CD4-positive, alpha-beta T cell treated with Interleukin-2 at 100 ng/mL for 4 hours (primary cell): Measurements from ENCODE around the gene EIF4G3.
"Not testable (repeated sequence)": the region's sequence is repeated elsewhere in the genome, so short reads cannot be mapped to it uniquely, and the experiment has no call there.

ENCODE experiments used
- DNase-seq: peaks from one replicate; pipeline ENCODE4 v3.0.0-alpha.2; 2020; ENCODE audit warnings: low spot score

Gene EIF4G3

DNA sequence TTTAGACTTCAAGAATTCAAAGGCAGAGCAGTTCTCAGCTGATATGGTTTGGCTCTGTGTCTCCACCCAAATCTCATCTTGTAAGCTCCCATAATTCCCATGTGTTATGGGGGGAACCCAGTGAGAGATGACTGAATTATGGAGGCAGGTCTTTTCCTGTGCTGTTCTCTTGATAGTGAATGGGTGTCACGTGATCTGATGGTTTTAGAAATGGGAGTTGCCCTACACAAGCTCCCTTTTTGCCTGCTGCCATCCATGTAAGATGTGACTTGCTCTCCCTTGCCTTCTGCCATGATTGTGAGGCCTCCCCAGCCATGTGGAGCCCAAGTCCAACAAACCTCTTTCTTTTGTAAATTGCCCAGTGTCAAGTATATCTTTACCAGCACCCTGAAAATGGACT, 146.5 kb downstream of the EIF4G3 start:
- DNase-seq, result no peak

DNA sequence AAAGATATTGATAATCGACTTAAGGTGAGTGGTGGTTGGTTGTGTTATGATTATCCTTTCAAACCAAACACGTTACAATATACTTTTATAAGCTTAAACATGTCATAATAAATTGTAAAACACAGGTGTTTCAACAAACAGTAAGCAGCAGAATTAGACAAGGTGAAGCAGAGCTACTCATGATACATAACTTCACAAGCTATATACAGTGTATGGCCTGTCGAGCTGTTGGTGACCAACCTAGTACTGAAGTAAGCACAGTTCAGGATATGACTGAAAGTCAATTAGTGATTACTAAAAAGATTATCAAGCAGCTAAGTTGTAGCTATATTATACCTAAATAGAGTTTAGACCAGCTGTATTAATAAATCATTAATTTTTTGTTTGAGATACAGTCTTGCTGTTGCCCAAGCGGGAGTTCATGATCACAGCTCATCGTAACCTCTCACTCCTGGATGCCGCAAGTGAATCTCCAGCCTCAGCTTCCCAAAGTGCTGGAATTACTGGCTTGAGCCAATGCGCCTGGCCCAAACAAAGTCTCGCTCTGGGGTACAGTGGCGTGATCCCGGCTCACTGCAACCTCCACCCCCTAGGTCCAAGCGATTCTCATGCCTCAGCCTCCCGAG, 148.1 kb downstream of the EIF4G3 start:
- no peak for DNase-seq

DNA sequence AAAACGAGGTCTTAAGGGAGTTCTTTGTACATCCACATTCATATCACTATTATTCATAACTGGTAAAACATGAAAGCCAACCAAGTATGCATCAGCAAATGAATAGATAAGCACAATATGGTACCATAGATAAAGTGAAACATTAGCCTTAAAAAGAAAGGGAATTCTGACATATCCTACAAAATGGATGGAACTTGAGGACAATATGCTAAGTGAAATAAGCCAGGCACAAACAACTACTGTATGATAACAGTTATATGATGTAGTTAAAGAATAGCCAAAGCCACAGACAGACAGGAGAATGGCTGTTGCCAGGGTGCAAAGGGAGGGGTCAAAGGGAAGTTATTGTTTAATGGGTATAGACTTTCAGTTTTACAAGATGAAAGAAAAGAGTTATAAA, 148.9 kb downstream of the EIF4G3 start:
- no peak for DNase-seq

DNA sequence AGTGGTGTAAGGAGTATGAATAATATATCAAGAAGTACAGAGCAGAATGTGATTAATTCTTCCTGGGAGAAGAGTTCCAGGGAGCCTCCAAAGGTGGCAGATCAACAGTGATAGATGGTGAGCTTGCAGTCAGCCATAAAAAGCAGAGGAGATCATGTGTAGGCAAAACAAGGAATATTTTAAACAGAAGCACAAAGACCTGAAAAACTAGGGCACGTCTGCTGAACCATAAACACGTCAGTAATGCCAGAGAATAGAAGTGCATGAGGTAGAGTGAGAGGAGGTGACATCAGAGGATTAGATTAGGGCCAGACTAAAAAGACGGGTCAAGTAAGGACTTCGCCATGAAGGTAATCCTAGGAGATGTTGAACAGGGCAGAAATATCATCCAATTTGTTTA, 151.8 kb downstream of the EIF4G3 start:
- no peak for DNase-seq

DNA sequence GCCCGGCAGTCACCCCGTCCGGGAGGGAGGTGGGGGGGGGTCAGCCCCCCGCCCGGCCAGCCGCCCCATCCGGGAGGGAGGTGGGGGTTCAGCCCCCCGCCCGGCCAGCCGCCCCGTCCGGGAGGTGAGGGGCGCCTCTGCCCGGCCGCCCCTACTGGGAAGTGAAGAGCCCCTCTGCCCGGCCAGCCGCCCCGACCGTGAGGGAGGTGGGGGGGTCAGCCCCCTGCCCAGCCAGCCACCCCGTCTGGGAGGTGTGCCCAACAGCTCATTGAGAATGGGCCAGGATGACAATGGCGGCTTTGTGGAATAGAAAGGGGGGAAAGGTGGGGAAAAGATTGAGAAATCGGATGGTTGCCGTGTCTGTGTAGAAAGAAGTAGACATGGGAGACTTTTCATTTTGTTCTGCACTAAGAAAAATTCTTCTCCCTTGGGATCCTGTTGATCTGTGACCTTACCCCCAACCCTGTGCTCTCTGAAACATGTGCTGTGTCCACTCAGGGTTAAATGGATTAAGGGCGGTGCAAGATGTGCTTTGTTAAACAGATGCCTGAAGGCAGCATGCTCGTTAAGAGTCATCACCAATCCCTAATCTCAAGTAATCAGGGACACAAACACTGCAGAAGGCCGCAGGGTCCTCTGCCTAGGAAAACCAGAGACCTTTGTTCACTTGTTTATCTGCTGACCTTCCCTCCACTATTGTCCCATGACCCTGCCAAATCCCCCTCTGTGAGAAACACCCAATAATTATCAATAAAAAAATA, 152.4 kb downstream of the EIF4G3 start:
- not testable (repeated sequence) for DNase-seq

DNA sequence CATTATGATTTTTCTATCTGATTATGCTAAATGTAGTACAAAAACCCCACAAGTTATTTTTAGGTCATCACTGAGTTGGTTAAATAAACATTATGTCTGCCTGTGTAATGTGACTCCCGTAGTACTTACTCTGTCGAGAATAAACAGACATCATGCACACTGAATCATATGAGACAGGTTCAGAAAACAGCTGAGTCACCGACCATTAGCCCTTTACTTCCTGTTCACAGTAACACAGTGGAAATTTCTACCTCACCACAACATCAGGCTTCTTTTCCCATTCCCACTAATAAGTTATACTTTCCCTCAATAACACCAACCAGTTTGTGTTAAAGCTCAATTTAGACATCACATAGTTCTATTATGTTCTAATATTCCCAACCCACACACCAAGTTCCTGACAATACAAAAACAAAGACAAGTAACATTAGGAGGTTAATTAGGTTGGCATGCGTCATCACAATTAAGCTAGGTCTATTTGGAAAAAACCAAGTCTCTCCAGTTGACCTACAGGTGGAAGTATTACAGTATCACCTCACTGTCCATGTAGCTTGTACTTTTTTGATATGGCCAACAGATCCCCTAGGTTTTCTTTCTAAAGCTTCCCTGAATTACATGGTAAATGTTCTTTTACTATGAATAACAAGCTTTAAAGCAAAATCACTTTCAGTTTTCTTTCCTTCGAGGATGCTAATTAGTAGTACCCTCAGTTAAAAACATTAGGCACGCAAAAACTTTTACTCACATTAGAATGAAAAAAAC, 154.2 kb downstream of the EIF4G3 start:
- peak; percentile 73 for DNase-seq

DNA sequence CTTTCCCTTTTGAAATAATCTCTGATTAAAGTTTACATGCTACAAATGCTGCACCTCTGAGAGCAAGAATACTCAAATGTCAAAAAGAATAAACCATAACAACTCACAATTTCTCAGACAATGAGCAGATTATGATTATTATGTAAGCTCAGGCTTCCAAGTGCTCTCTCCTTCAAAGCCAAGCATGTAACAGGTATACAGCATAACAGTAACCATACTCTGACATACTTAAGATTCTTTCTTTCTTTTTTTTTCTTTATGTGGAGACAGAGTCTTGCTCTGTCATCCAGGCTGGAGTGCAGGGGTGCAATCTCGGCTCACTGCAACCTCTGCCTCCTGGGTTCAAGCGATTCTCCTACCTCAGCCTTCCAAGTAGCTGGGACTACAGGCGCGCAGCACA, 155.4 kb downstream of the EIF4G3 start:
- no peak for DNase-seq

DNA sequence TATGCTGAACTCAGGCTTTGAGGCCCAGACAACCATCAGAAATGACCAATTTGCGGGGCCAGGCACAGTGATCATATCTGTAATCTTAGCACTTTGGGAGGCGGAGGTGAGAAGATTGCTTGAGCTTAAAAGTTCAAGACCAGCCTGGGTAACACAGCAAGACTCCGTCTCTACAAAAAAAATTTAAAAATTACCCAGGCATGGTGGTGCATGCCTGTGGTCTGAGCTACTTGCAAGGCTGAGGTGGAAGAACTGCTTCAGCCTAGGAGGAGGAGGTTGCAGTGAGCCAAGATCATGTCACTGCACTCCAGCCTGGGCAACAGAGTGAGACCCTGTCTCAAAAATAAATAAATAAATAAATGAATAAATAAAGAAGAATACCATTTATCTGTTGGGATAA, 156.5 kb downstream of the EIF4G3 start:
- no peak for DNase-seq

DNA sequence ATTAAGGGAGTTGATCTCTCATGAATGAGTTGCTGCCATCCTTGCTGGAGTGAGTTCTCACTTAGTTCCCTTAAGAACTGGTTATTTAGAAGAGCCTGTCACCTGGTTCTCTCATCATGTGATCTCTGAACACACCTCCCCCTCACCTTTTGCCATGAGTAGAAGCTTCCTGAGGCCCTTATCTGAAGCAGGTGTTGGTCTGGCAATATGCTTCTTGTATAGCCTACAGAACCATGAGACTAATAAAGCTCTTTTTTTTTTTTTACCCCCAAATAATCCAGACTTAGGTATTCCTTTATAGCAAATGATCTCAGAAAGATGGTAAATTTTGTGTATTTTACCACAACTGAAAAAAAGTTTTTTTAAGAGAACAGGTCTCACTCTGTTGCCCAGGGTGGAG, 158.0 kb downstream of the EIF4G3 start:
- DNase-seq, result no peak

DNA sequence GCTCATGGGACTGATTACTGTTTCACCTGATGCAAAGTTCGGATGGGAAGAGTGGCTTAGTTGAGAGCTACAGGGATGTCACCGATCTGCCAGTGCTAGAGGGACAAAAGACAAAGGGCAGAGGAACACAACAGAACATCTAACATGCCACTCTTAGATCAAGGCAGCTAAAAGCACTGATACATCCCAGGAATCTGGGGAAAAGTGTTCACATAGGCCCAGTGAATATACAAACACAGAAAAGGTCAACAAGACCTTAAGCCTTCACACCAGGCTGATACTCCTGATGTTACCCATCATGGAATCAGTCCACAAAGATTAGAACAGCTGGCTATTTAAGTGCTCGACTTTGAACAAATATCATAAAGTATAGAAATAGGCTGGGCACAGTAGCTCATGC, 163.2 kb downstream of the EIF4G3 start:
- no peak for DNase-seq

DNA sequence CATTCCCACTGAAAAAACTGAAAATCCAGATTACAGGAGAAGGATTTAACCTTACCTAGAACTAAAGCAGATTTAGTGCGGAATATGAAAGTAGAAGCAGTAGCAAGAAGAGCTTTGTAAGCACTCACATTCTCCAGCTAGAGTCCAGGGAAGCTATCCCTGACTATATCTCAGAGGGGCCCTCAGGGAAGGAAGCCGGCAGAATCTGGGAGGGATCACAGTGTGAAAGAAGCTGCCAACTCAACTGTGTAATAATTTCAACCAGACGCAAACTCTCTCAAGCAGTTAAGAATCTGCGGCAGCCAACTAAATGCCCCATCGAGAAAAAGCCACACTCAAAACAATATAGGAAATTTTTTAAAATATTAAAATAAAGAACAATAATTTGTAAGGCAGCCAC, 163.8 kb downstream of the EIF4G3 start:
- no peak for DNase-seq

DNA sequence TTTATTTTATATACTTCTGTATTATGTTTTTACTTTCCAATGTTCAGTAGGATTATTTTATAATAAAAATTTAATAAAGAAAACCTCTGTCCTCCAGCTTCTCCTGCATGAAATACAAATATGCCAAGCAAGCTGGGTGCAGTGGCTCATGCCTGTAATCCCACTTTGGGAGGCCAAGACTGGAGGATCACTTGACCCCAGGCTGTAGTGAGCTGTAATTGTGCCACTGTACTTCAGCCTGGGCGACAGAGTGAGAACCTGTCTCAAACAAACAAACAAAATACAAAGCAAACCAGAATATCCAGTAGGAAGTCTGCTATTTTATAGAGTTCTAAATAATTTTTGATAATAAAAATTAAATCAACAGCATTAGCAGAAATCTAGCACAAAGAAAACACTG, 168.8 kb downstream of the EIF4G3 start:
- DNase-seq, result no peak

DNA sequence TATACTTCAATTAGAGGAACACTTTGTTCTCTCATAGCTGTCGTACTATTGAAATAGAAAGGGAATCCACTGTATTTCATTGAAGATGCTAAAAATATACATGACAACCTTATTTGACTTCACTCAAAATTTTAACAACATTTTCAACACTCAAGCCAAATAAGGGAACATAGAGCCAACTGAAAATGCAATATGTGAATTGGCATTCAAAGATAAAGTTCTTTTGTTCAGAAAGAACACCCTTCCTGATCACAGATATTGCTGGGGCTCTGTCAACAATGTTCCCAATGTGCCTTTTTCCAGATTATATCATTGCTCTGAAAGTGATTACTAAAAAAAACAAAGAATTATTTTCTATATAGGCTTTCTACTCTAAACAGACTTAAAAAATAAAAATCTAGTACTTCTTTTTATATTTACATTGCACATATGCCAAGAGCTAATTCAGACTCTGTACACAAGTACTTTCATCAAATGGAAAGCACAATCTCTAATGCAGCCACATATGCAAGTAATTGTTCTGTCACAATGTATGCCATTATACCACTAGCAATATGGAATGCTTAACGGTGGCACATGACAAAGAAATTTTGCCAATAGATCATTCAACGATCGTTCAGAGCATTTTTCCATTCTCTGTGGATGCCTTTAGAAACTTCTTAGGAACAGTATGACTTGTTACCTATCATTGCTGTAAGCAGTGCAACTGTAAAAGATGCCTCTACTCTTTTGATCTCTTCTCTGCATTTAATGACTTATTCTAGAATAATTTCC, 171.0 kb downstream of the EIF4G3 start:
- DNase-seq, result no peak

DNA sequence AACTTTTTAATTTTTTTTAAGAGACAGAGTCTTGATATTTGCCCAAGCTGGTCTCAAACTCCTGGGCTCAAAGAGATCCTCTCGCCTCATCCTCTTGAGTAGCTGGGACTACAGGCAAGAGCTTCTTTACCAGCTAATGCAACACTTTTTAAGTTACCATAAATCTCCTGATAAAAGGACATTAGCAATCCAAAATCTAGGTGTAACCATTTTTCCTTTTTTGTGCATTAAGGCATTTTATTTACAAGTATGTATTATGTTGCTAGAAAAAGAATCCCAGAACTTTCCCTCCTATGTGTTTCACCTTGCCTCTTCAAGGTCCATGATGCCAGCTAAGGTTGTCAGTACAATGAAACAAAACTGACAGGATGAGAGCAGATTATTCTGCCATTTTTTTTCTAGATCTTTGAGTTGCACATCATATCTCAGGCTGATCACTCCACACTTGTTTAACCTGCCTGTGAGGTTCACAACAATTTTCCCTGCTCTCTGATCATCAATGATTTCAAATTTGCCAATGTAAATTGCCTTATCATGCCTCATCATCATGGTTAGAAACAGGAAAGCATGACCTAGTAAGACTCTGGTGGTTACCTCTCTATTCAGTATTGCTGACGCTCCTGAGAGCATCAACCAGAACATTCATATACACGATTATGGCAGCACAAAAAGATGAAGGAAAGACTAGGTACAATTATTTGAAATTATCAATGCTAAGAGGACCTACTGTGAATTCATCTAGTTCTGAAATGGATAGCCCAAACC, 173.2 kb downstream of the EIF4G3 start:
- DNase-seq, result no peak

DNA sequence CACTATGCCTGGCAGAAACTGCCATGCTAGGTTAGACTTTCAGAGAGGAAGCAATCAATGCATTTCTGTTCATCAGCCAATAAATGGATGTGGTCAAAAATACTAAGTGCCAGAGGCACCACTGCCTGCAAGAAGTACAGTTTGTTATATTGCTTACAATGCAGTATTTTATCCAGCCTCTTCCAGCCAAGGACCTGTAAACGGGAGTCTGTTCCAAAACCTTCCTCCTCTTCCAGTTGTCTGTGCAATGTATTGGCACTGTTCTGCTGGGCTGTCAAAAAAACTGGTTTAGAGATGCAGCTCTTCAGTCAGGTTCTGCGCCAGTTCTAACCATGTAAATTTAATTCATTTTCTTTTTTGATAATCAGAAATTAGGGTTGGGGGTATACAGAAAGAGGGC, 175.7 kb downstream of the EIF4G3 start:
- no peak for DNase-seq

DNA sequence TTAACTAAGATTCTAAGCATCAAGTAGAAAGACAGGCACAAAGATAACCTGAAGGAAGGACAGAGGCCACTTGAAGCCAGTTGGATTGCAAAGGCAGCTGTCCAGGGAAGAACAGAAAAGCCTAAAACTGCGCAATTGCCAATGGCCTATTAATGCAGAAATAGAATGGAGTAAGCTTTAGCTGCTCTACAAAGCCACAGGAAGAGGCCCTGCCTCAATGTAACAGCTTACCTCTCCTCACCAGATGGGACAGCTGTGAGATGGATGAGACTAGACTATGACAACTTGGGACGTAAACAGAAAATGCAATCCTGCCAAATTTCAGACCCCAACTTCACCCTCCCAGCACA, 176.5 kb downstream of the EIF4G3 start:
- no peak for DNase-seq

DNA sequence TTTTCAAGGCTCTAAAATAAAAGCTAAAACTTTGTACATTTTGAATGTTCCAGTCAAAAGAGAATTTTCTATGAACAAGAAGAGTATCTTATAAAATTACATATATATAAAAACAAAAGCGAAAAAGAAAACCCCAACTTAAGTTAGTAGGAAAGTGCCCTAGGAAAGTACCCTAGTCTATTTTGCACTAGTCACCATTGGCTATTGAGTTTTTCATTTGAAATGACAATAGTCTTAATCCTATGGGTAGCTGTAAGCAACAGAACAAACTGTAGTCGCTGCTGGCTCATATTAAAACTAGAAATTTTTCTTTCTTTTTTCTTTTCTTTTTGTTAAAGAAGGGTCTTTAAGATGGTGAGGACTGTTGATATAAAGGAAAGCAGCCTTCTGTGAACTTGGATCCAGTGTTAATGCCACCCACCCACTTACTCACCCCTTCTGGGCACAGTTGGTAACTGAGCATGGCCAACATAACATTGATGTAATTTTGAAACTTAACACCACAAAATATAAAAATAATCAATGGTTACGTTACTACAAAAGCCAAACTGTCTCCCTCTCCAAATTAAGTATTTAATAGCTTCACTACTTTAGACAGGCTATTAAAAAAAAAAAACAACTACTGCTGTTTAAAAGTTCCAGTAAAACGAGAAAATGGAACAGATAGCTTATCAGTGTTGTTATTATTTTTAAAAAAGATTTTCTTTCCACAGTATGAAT, 177.0 kb downstream of the EIF4G3 start:
- DNase-seq, result no peak

DNA sequence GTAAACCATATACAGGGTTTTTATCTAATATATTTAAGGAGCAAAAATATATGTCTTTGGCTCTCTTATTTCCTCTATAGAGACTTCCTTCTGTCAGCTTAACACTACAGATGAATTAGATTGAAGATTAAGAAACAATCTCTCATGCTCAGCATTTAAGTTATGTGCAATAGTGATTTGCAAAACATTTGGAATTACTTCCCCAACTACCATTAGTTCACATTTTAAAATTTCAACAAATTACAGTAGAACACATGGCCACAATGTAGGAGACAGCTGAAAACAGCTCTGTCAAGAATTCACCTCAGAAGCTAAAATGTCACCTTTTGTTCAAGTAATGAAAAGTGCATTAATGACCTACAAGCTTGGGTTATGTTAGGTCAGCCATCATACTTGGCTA, 177.9 kb downstream of the EIF4G3 start:
- DNase-seq, result no peak

DNA sequence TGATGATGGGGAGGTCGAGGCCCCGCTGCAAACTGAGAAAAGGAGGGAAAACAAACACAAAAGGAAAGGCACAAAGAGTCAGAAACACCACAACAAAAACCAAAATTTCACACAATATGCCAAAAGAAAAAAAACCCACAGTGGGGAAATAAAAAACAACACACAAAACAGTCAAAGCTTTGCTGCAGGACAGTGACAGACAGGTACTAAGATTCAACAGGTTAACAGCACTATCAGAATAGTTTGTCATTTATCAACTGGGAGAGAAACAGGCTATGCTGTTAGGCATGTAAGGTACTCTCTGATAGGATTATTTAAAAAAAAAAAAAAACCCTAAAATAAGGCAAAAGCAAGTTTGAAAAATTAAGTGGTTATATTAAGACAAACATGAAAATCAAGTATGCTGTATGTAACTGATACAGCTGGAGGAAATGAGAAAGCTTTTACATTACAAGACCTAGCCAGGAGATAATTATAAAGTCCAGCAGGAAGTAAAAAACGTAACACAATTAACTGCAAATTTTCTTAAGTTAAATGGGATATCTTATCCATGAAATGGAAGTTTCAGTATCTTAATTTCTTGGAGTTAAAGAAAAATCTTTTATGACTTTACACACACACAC, 179.0 kb downstream of the EIF4G3 start:
- no peak for DNase-seq

DNA sequence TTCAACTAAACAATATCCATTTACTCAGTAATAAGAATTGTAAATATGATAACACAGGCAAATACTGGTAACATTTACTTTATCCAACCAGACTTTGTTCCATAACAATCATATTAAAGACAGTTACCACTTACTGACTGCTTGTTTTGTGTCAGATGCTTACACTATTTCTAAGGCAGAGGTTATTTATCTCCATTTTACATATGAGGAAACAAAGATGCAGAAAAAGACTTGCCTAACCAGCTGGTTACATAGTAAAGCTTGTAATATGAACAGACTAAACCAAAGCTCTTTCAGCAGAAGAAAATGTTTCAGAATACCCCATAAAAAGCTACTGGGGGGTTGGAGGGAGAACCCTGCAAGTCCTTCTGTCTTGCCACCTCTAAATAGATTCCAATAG, 180.1 kb downstream of the EIF4G3 start:
- no peak for DNase-seq
